ENCODE data around the gene MTF2.

MTF2 gene

DNA sequence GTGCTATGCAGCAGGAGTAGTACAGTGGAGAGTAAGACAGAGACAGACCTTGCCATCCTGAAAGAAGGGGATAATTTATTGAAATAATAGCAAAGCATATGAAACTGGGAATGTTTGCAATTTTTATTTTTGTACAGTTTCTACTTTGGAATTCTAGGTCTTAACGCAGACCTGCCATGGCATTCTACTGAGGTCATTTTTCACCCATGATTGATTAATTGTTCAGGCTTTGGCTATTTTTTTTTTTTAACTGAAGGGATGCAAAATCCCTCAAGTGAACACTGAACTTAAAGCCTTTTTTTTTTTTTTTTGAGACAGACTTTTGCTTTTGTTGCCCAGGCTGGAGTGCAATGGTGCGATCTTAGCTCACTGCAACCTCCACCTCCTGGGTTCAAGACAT is 27.1 kb downstream of the MTF2 start:
- no peak overlapping the region for H3K27ac Mint-ChIP-seq
- intact Hi-C loops (cut with micrococcal nuclease): no loop called here
- no peak overlapping the region for H3K4me3 Mint-ChIP-seq
- peaks cover 9% of the 10 kb centered on the region for H3K9me3 Mint-ChIP-seq
- peaks cover 57% of the 10 kb centered on the region for H3K36me3 Mint-ChIP-seq (ENCODE audit: low read depth)
- peaks cover 11% of the 10 kb centered on the region for H3K4me1 Mint-ChIP-seq (ENCODE audit: low read depth)
- no peaks in the 10 kb centered on the region for H3K27me3 Mint-ChIP-seq

DNA sequence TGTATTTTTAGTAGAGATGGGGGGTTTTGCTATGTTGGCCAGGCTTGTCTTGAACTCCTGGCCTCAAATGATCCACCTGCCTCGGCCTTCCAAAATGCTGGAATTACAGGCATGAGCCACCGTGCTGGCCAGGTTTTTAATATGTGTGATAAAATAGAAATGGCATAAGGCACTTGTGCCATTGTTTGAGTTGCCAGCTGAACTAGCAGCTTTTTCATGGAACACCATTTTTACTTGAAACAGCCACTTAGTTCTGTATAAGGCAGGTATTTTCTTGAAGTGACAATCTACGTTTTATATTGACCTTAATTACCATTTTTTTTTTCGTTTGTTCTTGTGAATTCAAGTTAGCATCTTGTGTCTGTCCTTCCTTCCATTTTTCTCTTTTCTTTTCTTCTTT is 28.3 kb downstream of the MTF2 start:
- Mint-ChIP-seq H3K4me1 (ENCODE audit: low read depth) (peaks cover 11% of the 10 kb centered on the region), H3K9me3 (peaks cover 9% of the 10 kb centered on the region), H3K36me3 (ENCODE audit: low read depth) (peaks cover 55% of the 10 kb centered on the region), H3K27me3 (no peaks in the 10 kb centered on the region), H3K4me3 (no peak overlapping the region), H3K27ac (no peak overlapping the region)
- intact Hi-C loops (cut with micrococcal nuclease): no loop called here

DNA sequence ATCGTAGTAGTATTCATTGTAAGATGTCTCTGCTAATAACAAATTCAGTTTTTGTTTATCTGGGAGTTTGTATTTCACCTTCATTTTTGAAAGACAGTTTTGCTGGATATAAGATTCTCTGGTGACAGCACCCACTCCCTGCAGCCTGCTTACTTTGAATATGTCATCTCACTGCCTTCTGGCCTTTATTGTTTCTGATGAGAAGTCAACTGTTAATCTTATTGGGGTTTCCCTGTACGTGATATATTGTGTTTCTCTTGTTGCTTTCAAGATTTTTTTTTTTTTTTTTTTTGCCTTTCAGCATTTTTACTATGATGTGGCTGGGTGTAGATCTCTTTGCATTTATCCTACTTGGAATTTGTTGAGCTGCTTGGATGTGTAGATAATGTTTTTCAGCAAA is 29.3 kb downstream of the MTF2 start:
- peaks cover 13% of the 10 kb centered on the region for H3K4me1 Mint-ChIP-seq (ENCODE audit: low read depth)
- intact Hi-C loops (cut with micrococcal nuclease): no loop called here
- no peak overlapping the region for H3K27ac Mint-ChIP-seq
- H3K9me3 Mint-ChIP-seq: peaks cover 9% of the 10 kb centered on the region
- H3K4me3 Mint-ChIP-seq: no peak overlapping the region
- peaks cover 57% of the 10 kb centered on the region for H3K36me3 Mint-ChIP-seq (ENCODE audit: low read depth)
- H3K27me3 Mint-ChIP-seq: no peaks in the 10 kb centered on the region

DNA sequence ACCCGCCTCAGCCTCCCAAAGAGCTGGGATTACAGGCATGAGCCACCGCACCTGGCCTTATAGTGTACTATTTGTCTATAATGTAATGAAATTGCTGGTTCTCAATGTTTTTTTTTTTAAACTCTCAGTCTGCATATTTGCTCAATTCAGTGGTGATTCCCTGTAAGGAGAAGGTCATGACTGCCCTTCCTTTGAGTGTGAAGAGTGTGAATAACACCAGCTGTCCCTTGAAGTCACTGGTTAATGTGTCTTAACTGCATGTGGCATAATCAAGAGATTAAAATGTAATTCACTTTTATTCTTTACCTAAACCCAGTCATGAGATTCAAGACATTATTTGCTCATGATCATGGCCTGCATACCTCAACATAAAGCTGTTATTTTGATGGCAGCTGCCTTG is 30.5 kb downstream of the MTF2 start:
- H3K4me1 Mint-ChIP-seq (ENCODE audit: low read depth): peaks cover 14% of the 10 kb centered on the region
- intact Hi-C loops (cut with micrococcal nuclease): no loop called here
- peaks cover 52% of the 10 kb centered on the region for H3K36me3 Mint-ChIP-seq (ENCODE audit: low read depth)
- H3K4me3 Mint-ChIP-seq: no peak overlapping the region
- H3K27me3 Mint-ChIP-seq: no peaks in the 10 kb centered on the region
- H3K27ac Mint-ChIP-seq: no peak overlapping the region
- H3K9me3 Mint-ChIP-seq: peaks cover 9% of the 10 kb centered on the region

DNA sequence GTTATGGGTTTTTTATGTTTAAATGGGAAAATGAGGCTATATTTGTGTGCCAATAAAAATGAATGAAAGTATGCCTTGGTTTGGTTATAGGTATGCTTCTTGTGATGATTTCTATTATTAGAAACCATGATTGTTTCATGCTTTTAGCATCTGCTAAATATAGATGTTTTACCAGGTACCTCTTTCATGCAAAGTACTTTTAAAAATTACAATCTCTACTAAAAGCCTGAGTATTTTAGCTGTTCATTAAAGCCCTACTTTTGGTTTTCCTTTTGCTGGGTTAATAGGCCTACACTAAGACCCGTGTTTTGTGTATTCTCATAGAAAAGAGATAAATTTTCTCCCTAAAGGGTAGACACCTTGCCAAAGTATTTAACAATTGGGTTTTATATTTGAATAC is 32.0 kb downstream of the MTF2 start:
- intact Hi-C loops (cut with micrococcal nuclease): no loop called here
- peaks cover 47% of the 10 kb centered on the region for H3K36me3 Mint-ChIP-seq (ENCODE audit: low read depth)
- no peak overlapping the region for H3K4me3 Mint-ChIP-seq
- peaks cover 14% of the 10 kb centered on the region for H3K4me1 Mint-ChIP-seq (ENCODE audit: low read depth)
- H3K9me3 Mint-ChIP-seq: peaks cover 9% of the 10 kb centered on the region
- H3K27ac Mint-ChIP-seq: no peak overlapping the region
- no peaks in the 10 kb centered on the region for H3K27me3 Mint-ChIP-seq

DNA sequence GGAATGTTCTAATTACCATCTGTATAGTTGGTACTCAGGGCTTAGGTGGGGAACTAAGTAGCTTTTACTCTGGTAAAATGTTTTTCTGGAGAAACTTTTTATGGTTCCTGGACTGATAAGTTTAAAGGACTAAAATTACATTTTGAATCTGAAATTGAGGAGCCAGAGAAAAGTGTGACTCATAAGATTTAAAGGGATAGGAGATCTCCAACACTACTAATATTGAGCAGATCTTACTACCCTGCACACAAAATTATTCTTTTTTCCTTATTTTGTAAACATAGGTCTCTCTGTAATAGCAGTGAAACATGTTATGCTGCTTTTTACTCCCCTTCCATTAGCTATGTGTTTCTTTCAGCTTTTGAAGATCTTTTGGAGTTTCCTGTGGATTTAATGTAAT is 32.5 kb downstream of the MTF2 start:
- Mint-ChIP-seq H3K4me1 (ENCODE audit: low read depth) (peaks cover 14% of the 10 kb centered on the region), H3K27ac (peak overlapping the region; percentile 62), H3K27me3 (no peaks in the 10 kb centered on the region), H3K4me3 (no peak overlapping the region), H3K9me3 (peaks cover 9% of the 10 kb centered on the region), H3K36me3 (ENCODE audit: low read depth) (peaks cover 48% of the 10 kb centered on the region)
- intact Hi-C loops (cut with micrococcal nuclease): no loop called here

DNA sequence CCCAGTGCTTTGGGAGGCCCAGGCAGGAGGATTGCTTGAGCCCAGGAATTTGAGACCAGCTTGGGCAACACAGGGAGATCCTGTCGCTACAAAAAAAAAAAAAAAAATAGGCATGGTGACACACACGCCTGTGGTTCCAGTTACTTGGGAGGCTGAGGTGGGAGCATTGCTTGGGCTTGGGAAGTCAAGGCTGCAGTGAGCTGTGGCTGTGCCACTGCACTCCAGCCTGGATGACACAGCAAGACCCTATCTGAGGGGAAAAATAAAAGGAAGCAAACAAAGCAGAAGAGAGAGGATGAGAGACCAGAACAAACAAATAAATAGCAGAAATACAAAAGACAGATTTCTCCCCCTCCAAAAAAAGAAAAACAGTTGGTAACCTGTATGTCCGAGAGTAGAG is 34.0 kb downstream of the MTF2 start:
- Mint-ChIP-seq H3K36me3 (ENCODE audit: low read depth) (peaks cover 48% of the 10 kb centered on the region), H3K27me3 (no peaks in the 10 kb centered on the region)

DNA sequence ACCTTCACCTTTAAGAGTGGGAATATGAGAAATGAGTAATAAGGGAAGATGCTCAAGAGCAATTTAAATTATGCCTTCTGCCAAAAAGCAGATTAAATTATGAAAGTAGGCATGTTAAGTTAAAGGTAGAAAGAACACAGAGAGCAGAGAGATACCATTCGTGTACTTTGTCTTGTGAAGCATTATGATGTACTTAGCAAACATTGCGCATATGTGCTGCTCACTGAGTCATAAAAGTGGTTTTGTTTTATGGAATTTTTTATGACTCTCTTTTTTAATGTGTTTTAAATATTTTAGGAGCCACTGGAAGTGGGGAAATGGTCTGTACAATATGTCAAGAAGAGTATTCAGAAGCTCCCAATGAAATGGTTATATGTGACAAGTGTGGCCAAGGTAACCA is 35.3 kb downstream of the MTF2 start:
- Mint-ChIP-seq H3K27me3 (no peaks in the 10 kb centered on the region), H3K4me3 (no peak overlapping the region), H3K4me1 (ENCODE audit: low read depth) (peaks cover 14% of the 10 kb centered on the region), H3K27ac (no peak overlapping the region), H3K9me3 (no peaks in the 10 kb centered on the region), H3K36me3 (ENCODE audit: low read depth) (peaks cover 48% of the 10 kb centered on the region)
- intact Hi-C loops (cut with micrococcal nuclease): no loop called here

More for the DNA sequence above, 34.0 kb downstream of the MTF2 start:
- peaks cover 14% of the 10 kb centered on the region for H3K4me1 Mint-ChIP-seq (ENCODE audit: low read depth)
- H3K4me3 Mint-ChIP-seq: no peak overlapping the region
- intact Hi-C loops (cut with micrococcal nuclease): no loop called here
- peak overlapping the region; percentile 4 for H3K27ac Mint-ChIP-seq
- peaks cover 6% of the 10 kb centered on the region for H3K9me3 Mint-ChIP-seq

DNA sequence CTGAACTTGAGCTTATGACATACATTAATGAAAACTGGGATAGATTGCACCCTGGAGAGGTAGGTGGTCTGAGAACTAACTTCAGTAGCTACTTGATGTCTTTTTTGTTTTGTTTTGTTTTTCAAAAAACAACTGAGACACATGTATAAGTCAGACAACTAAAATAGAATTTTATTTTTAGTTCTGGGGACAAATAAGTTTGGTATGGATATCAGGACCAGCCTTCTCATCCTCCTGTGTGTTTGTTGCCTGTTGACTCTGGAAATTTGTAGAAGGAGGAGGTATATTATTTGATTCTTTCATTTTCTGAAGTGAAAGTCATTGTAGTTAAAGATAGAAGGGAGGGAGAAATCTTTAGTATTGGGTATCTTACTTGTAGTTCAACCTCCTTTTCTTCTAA is 41.5 kb downstream of the MTF2 start:
- Mint-ChIP-seq H3K4me3 (no peak overlapping the region), H3K27me3 (no peaks in the 10 kb centered on the region), H3K9me3 (no peaks in the 10 kb centered on the region), H3K27ac (no peak overlapping the region), H3K36me3 (ENCODE audit: low read depth) (peaks cover 49% of the 10 kb centered on the region), H3K4me1 (ENCODE audit: low read depth) (peaks cover 15% of the 10 kb centered on the region)
- intact Hi-C loops (cut with micrococcal nuclease): no loop called here

DNA sequence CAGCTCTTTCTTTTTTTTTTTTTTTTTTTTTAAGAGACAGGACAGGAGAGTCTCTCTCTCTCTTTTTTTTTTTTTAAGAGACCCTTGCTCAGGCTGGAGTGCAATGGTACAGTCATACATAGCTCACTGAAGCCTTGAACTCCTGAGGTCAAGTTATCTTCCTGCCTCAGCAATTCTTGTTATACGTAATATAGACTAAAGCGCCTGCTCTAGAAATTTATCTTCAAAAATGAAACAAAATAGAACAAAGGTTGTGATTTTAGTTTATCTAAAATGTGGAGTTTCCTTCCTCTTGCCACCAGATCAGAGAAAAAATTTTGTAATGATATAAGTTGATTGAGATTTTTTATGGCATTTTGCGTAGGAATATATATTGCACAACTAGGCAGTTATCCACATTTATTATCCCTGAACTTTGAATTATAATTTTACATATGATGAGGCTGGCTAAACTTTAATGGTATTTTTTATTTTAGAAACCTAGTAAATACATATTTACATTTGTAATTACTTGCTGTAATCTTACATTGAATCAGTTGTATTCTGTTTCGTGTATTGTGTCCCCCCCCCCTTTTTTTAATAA is 44.2 kb downstream of the MTF2 start:
- H3K4me3 Mint-ChIP-seq: no peak overlapping the region
- no peaks in the 10 kb centered on the region for H3K9me3 Mint-ChIP-seq
- H3K36me3 Mint-ChIP-seq (ENCODE audit: low read depth): peaks cover 26% of the 10 kb centered on the region
- intact Hi-C loops (cut with micrococcal nuclease): no loop called here
- no peak overlapping the region for H3K27ac Mint-ChIP-seq
- H3K4me1 Mint-ChIP-seq (ENCODE audit: low read depth): peaks cover 15% of the 10 kb centered on the region
- no peaks in the 10 kb centered on the region for H3K27me3 Mint-ChIP-seq

DNA sequence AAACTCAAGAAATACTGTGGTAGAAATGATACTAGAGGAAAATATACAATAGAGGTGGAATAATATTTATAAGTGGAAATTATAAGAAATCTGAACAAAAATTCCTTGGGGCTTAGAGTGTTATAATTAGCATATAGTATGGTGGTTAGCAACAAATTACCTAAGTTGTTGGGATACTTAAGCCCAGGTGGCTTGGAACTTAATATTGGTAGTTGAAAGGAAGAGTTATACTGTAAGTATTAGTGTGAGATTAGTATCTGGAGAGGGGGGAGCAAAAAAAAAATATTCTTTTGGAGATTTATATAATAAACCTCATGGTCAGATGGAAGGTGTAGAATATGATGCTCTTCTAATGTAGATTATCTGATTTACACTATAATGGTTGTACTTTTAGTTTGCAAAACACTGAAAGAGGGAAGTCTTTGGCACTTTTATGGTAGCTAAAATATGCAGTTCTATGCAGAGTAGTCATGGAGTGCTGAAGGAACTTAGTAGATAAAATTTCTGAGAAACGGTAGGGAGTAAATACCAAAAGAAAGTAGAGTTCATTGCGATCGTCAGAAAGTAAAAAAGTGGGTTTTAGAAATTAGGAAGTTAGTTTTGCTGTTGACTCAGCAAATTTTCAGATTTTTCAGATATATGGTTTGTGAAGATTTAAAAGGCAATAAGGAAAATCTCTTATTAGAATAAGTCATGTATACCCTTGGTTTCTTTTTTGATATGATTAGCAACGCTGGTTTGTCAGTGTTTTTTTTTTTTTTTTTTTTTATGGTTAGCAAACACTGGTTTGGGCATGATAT is 45.7 kb downstream of the MTF2 start:
- Mint-ChIP-seq H3K36me3 (ENCODE audit: low read depth) (peaks cover 27% of the 10 kb centered on the region), H3K27ac (peak overlapping the region; percentile 70), H3K27me3 (no peaks in the 10 kb centered on the region), H3K4me1 (ENCODE audit: low read depth) (peaks cover 15% of the 10 kb centered on the region), H3K4me3 (peak overlapping the region; percentile 64), H3K9me3 (no peaks in the 10 kb centered on the region)
- intact Hi-C loops (cut with micrococcal nuclease): no loop called here

DNA sequence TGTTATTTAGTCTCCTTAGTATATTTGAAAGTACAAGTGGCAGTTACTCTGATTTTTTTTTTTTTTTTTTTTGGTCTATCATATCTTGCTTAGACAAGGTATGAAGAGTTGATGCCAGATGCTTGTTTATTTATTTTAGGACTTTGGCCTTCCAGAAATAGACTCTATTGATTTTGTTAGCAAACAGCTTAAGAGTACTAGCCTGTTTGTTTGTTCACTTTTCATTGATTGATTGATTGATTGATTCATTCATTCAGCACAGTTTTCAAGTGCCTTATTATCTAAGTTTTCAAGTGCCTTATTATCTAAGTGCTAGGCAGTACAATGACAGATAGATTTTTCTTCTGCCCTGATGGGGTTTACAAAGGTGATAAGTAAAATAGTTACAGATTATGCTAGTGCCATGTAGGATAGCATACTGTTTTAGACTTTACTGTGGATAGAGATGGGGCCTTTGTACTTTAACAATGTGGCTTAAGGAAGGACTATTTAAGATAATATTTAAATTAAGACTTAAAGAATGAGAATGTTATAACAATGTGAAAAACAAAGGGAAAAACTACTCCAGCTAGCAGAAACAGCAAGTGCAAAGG is 50.5 kb downstream of the MTF2 start:
- Mint-ChIP-seq H3K27ac (no peak overlapping the region), H3K9me3 (no peaks in the 10 kb centered on the region), H3K4me3 (no peak overlapping the region), H3K4me1 (ENCODE audit: low read depth) (peaks cover 9% of the 10 kb centered on the region), H3K36me3 (ENCODE audit: low read depth) (peaks cover 9% of the 10 kb centered on the region), H3K27me3 (no peaks in the 10 kb centered on the region)
- intact Hi-C loops (cut with micrococcal nuclease): loop anchor here (5.0 kb wide), 1 partner anchor 47 kb away; no protein-coding TSS in a partner anchor

DNA sequence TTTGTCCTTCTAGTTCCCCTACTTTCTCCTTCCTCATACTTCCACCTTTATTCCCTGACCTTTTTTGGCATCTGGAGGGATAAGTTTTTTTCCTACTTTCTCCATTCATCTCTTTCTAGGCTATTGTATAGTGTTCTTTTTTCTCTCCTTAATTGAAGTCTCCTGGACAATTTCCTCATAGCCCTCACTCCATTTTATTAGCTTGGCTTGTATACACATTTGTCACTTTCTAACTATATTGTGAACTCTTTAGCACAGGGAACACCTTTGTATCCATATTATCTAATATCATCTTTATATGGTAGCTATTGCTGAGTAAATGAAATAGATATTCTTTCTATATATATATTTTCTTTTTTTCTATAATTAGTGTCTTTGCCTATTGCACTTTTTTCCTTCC is 53.6 kb downstream of the MTF2 start:
- Mint-ChIP-seq H3K36me3 (ENCODE audit: low read depth) (peaks cover 34% of the 10 kb centered on the region), H3K4me1 (ENCODE audit: low read depth) (no peaks in the 10 kb centered on the region), H3K9me3 (no peaks in the 10 kb centered on the region), H3K27ac (no peak overlapping the region), H3K27me3 (no peaks in the 10 kb centered on the region), H3K4me3 (no peak overlapping the region)
- intact Hi-C loops (cut with micrococcal nuclease): loop anchor here (5.0 kb wide), 1 partner anchor 50 kb away; no protein-coding TSS in a partner anchor

DNA sequence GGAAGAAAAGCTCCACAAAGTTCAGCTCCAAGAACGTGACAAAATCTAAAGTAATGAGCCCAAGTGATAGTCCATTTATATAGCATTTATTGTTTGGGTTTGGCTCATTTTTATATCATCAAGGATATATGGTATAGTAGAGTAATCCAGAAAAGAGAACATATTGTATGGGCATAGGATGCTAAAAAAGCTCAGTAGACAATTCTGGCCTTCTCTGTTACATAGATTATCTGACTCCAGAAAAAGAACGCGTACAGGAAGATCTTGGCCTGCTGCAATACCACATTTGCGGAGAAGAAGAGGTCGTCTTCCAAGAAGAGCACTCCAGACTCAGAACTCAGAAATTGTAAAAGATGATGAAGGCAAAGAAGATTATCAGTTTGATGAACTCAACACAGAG is 57.4 kb downstream of the MTF2 start:
- Mint-ChIP-seq H3K4me3 (no peak overlapping the region), H3K36me3 (ENCODE audit: low read depth) (peaks cover 55% of the 10 kb centered on the region), H3K27me3 (no peaks in the 10 kb centered on the region), H3K4me1 (ENCODE audit: low read depth) (no peaks in the 10 kb centered on the region), H3K27ac (no peak overlapping the region), H3K9me3 (no peaks in the 10 kb centered on the region)
- intact Hi-C loops (cut with micrococcal nuclease): no loop called here
